ENCODE measurements around the gene ZNF655.

DNA sequence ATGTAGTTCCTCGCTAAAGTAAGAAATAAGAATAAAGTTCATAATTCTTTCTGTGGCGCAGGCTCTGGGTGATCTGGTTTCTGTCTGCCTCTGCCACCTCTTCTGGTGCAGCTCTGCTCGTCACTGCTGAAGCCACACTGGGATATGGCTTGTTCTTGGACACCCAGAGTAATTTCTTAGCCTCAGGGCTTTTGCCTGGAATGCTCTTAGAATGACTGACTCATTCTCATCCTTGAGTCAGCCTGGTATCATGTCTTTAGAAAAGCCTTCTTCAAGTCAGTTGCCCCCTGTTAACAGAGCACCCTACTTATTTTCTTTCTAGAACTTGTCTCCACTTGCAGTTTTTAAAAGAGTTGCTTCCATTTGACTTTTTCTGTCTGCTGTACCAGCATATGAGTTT lies 60.3 kb downstream of the ZNF655 start:
- TF ChIP-seq, protein P1, sequence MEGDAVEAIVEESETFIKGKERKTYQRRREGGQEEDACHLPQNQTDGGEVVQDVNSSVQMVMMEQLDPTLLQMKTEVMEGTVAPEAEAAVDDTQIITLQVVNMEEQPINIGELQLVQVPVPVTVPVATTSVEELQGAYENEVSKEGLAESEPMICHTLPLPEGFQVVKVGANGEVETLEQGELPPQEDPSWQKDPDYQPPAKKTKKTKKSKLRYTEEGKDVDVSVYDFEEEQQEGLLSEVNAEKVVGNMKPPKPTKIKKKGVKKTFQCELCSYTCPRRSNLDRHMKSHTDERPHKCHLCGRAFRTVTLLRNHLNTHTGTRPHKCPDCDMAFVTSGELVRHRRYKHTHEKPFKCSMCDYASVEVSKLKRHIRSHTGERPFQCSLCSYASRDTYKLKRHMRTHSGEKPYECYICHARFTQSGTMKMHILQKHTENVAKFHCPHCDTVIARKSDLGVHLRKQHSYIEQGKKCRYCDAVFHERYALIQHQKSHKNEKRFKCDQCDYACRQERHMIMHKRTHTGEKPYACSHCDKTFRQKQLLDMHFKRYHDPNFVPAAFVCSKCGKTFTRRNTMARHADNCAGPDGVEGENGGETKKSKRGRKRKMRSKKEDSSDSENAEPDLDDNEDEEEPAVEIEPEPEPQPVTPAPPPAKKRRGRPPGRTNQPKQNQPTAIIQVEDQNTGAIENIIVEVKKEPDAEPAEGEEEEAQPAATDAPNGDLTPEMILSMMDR (IDR thresholded peaks at IDR 0.05; ENCODE audit: insufficient read depth, low read depth, low read length), result no peak
- TF ChIP-seq EZH2 (IDR thresholded peaks at IDR 0.05; ENCODE audit: insufficient read depth, low read length), result no peak
